Cardiac septum (tissue), 1 donor: ENCODE measurements around the gene ATN1. TPM values are rescaled to one million over a fixed set of nuclear protein-coding genes. Genes with fewer than 3 reads are reported as not detected.
"Not testable (repeated sequence)": the region's sequence is repeated elsewhere in the genome, so short reads cannot be mapped to it uniquely, and the experiment has no call there.

Source experiments
- DNase-seq: peaks from one replicate; pipeline ENCODE4 v3.0.0-alpha.2; 2020; ENCODE audit warnings: low spot score
- intact Hi-C: fragments of 100-400 bp; cut with DNase I; formaldehyde crosslinking; loops from one replicate; pipeline ENCODE4 v1.14.0; 2022
- total RNA-seq: library from RNA; stranded (reverse); fragmentation: NEBNext Ultra II Directional; extraction: Animal tissue kit (Norgen Biotek cat#: 25700); gene quantifications from one replicate; pipeline ENCODE4 v1.2.1, GENCODE V29; 2021
- donor health status: DM: no; HTN: no; CAD: no.

ATN1 gene
- total RNA-seq, 1 donor from 2014 or later, result 76.9 TPM

DNA sequence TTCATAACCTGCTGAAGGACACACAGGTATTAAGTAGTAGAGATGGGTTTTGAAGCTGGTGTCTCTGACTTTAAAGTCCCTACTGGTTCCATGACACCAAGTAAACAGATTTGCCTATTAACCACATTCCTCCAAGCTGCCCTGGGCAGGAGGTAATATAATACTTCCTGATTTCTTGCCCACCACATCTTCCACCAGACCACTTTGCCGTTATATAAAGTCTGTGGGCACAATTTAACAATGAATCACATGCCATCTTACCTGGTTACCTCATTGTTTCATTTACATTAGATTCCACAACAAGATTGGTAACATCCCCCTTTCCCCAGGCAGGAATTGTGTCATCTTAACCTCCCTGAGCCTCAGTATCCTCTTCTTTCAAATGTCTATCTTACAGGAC, 24.0 kb upstream of the ATN1 start:
- intact Hi-C loops, result loop anchor here (2.0 kb wide), 1 partner anchor 31 kb away; the partner anchor contains the start of gene SPSB2
- DNase-seq, result no peak

DNA sequence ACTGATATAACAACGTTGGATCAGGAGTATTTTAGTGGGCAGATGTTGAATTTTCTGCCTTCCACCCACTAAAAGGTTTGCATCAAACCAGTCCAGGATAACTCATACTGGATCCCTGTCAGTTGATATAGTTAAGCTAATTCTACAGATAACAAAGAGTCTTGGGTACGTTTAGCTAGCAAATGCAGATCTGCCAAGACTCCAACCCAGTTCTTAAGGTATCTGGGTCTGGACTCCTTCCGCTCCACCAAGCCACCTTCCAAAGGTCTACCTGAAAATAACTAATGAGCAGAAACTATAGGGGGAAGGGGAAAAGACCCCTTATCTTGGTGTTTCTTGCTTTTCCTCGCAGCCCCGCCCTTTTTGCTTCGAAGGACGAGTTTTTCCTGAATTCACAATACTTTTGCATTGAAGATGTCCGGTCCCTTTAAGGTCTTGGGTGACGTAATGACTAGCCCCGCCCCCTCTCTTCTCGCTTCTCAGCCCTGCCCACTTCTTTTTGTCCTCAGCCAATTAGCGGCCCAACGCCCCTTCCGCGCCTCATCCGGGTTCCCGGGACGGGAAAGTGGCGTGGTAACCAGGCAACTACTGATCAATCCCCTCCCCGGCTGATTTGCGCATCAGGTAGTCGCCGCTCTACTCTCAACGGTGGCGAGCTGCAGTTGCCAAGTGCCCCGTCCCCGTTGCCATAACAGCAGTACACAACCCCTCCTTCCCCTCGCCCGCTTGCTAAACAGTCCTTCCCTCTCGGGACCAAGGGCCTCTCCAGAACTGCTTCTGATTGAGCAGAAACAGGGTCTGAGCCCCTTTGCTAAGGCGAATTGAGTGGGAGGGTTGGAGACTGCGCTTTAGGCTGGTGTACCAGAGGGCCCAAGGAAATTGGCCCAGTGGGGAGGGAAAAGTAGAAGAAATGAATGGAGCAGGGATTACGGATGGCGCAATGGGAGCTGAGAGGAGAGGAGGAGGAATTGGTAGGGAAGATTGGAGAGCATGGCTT, 23.2 kb upstream of the ATN1 start, which contains the start of gene LRRC23:
Gene LRRC23 (plus strand): TSS at position 543 of the 997 bp plus-strand sequence. CDS start 812 bp downstream, outside the sequence.
- intact Hi-C loops, result loop anchor here (2.0 kb wide), 1 partner anchor 32 kb away; the partner anchor contains the start of gene SPSB2
- DNase-seq, result peak; percentile 98

DNA sequence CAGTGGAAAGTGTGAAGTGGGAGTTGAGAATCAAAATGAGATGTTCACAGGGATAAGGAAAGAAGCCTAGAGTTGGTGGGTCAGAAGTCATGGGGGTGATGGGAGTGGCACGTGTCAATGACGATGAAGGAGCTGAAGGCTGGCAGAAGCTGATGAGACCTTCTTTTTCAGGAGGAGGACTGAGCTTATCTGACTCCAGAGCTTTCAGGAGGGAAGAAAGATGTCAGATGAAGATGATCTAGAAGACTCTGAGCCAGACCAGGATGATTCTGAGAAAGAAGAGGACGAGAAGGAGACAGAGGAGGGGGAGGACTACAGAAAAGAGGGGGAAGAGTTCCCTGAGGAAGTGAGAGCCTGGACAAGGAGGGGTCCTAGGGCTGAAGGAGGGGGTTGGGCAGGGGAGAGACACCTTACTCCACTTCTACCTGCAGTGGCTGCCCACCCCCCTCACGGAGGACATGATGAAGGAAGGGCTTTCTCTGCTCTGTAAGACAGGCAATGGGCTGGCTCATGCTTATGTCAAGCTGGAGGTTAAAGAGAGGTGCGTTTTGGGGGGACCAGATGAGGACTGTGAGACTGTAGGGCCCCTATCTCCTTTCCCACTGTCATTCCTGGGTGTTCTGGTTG, 22.2 kb upstream of the ATN1 start:
- intact Hi-C loops, result loop anchor here (2.0 kb wide), 1 partner anchor 33 kb away; the partner anchor contains the start of gene SPSB2
- DNase-seq, result no peak

DNA sequence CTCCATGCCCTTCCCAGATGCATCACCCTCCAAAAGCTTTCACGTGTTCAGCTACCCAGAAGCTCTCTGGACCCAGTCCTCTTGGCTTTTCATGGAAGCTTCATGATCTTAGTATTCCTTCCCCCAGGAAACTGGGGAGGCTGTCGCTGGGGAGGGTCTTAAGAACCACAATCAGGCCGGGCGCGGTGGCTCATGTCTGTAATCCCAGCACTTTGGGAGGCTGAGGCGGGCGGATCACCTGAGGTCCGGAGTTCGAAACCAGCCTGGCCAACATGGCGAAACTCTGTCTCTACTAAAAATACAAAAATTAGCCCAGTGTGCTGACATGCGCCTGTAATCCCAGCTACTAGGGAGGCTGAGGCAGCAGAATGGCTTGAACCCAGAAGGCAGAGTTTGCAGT, 19.6 kb upstream of the ATN1 start:
- intact Hi-C loops, DNase-seq: not testable (repeated sequence)

DNA sequence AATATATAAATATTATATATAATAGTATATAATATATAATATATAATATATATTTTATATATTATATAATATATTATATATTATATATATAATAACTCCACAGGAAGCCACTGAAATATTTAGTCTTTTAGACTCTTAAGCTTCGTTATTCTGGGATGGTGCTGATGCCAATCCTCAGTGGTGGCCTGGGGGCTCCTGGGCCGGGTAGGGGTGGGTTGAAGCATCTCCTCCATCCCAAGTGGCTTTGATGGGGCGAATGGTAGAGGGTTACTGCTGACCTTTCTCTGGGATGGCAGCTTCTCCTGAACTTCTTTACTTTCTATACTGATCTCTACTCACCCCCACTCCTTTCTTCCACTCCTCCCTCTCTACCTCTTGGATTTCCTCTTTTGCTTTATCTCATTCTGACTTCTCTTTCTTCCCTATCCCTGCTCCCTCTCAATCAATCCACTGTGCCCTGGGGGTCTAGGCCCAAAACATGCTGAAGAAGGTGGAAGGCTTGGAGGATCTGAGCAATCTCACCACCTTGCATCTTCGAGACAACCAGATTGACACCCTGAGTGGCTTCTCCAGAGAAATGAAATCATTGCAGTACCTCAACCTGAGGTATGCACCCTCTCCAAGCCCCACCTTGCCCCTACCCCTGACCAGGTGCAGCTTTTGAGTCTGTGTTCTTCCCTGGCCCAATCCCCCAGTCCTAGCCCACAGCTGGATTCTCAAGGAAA, 18.2 kb upstream of the ATN1 start:
- intact Hi-C loops, result no loop called here
- DNase-seq, result no peak

DNA sequence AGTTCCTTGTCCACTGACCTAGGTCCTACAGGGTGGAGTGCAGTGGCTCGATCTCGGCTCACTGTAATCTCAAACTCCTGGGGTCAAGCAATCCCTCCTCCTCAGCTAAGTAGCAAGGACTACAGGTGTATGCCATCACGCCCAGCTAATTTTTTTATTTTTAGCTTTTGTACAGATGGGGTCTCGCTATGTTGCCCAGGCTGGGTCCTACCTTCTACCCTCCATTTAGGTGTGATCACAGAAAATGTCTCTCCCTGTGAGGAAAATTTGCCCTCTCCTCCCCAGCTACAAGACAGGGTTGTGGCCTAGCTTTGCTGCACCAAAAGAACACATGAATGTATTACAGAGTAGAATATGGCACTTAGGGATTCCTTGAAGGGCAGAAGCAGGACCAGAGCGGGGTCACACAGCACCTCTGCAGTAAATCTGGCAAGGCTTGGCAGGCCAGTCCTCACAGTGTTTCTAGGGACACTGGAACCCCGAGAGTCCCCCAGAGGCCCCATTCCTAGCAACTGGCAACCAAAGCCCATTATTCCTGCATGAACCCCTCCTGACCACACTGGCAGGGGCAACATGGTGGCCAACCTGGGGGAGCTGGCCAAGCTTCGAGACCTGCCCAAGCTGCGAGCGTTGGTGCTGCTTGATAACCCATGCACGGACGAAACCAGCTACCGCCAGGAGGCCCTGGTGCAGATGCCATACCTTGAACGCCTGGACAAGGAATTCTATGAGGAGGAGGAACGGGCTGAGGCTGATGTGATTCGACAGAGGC, 15.4 kb upstream of the ATN1 start:
- DNase-seq, result no peak
- intact Hi-C loops, result no loop called here

DNA sequence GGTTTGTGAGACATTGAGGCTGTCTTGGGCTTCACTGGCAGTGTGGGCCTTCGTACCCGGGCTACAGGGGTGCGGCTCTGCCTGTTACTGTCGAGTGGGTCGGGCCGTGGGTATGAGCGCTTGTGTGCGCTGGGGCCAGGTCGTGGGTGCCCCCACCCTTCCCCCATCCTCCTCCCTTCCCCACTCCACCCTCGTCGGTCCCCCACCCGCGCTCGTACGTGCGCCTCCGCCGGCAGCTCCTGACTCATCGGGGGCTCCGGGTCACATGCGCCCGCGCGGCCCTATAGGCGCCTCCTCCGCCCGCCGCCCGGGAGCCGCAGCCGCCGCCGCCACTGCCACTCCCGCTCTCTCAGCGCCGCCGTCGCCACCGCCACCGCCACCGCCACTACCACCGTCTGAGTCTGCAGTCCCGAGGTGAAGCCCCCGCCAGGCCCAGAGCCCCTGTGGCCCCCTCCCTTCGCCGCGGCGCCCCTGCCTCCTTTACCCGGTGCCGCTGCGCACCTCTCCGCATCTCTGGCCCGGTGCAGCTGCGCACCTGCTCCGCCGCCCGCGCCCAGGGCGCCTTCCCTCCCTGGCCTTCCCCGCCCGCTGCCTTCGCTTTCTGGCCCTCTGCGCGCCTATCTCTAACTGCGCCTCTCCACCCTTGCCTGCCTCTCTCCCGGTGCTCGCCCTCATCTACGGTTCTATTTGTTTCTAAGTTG, 13.4 kb upstream of the ATN1 start, which contains the start of gene ENO2:
Gene ENO2 (plus strand): TSS at position 335 of the 701 bp plus-strand sequence. CDS start 1,253 bp downstream, outside the sequence.
- intact Hi-C loops, result no loop called here
- DNase-seq, result peak; percentile 86

DNA sequence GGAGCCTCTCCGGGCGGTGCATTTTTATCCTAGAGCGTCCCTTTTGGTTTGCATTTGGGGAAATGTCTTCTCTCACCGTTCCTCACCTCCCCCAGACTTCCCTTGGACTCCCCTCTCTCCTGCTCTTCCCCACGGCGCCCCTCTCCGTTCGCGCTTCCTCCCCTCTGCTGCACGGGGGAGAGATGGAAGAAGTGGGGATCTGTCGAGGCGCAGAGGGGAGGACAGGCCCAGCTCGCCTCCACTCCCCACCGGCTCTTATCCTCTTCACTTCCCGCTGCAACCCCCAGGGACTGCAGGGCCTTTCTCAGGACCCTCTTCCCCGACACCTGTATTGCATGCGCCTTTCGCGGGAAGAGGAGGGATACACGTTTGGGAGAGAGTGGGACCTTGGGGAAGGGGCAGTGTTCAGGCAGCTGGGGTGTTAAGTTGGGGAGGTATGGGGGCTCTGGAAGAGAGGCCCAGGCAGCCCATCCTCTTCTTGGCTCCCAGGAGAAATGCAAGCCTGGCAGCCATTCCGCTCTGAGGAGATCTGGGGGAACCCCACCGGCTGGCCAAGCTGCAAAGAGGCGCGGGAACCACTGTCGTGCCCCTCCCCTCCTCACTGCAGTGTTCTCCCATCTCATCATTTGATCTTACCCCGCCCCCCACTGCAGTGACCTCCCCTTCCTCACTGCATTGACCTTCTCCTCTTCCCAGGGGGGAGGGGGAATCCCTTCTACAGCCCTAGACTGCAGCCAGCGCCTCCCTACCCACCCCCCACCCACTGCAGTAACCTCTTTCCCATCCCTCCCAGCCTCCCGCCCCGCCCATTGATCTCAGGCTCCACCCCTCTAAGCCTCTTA, 12.6 kb upstream of the ATN1 start:
- DNase-seq, result no peak
- intact Hi-C loops, result no loop called here

DNA sequence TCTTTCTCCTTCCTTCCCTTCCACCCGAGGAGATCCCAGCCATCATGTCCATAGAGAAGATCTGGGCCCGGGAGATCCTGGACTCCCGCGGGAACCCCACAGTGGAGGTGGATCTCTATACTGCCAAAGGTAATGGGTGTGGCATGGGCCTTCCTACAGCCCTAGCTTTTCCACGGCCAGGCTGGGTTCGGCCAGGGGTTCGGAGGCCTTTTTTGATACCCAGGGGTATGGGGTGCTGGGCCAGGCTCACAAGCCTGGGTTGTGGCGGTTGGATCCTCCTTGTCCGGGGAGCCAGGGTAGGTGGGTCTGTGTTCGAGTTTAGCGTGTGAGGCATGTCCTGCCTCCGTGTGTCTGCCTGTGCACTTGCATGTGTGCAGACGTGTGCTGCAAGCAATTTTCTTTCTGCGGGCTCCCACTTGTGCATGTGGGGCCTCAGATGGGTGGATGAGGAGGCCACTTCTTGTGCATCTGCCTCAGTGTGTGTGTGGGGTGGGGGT, 11.9 kb upstream of the ATN1 start:
- DNase-seq, result no peak
- intact Hi-C loops, result no loop called here

DNA sequence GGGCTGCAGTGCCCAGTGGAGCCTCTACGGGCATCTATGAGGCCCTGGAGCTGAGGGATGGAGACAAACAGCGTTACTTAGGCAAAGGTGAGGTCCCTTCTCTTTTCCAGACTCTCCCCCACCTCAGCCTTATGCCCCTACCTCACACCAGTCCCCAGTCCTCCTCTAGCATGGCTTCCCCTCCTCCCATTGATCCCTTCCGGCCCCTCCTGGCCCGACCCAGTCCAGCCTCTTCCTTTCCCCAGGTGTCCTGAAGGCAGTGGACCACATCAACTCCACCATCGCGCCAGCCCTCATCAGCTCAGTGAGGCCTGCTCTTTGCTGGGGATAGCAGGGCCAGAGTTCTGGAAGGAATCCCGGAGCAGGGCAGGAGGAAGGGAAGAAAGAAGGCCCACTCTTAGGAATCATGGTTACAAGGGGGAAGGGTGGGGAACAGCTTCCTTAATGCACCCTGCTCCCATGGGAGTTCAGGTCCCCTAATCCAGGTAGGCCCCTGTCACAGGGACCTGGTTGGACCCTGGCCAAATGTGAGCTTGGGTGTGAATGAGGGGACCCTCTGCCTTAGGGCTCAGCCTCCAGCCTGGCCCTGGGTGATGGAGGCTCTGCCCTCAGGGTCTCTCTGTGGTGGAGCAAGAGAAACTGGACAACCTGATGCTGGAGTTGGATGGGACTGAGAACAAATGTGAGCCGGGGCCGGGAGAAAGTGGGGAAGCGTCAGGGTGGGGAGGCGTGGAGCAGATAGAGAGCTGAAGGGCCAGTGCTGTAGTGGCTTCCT, 11.1 kb upstream of the ATN1 start:
- DNase-seq, result no peak
- intact Hi-C loops, result no loop called here

DNA sequence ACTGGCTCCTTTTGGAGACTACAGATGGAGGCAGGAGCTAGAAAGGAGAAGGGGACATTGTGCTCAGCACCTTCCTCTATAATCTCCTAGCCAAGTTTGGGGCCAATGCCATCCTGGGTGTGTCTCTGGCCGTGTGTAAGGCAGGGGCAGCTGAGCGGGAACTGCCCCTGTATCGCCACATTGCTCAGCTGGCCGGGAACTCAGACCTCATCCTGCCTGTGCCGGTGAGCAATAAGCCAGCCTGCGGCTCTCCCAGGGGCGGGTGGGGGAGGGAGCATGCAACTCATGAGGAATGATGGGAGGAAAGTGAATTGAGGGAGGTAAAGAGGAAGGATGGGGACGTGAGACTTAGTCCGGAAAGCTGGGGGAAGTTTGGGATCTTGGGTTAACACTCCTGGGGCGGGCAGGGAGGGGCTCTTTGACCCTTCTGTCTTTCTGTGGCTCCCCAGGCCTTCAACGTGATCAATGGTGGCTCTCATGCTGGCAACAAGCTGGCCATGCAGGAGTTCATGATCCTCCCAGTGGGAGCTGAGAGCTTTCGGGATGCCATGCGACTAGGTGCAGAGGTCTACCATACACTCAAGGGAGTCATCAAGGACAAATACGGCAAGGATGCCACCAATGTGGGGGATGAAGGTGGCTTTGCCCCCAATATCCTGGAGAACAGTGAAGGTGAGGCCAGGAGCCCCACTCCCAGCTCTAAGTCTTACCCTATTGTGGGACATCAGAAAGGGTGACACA, 10.1 kb upstream of the ATN1 start:
- no peak for DNase-seq
- intact Hi-C loops, result no loop called here

DNA sequence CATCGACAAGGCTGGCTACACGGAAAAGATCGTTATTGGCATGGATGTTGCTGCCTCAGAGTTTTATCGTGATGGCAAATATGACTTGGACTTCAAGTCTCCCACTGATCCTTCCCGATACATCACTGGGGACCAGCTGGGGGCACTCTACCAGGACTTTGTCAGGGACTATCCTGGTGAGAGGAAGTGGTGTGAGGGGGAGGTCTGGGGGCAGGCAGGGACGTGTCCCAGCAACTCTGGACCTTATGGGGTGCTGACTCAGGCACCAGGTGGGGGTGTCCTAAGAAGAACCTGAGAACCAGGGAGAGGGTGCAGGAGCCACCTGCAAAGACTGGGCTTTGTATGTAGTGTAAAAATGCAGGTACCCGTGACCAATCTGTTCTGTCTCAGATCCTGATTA, 8.2 kb upstream of the ATN1 start:
- no peak for DNase-seq
- intact Hi-C loops, result no loop called here

DNA sequence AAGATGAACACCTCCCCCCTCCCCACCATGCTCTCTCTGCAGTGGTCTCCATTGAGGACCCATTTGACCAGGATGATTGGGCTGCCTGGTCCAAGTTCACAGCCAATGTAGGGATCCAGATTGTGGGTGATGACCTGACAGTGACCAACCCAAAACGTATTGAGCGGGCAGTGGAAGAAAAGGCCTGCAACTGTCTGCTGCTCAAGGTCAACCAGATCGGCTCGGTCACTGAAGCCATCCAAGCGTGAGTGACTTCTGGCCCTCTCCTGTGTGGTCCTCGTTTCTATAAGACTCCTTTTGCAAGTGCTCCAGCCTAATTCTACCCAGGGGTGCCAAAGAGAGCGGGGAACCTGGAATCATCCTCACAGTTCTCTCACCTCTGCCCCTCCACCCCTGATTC, 6.2 kb upstream of the ATN1 start:
- no peak for DNase-seq
- intact Hi-C loops, result no loop called here

DNA sequence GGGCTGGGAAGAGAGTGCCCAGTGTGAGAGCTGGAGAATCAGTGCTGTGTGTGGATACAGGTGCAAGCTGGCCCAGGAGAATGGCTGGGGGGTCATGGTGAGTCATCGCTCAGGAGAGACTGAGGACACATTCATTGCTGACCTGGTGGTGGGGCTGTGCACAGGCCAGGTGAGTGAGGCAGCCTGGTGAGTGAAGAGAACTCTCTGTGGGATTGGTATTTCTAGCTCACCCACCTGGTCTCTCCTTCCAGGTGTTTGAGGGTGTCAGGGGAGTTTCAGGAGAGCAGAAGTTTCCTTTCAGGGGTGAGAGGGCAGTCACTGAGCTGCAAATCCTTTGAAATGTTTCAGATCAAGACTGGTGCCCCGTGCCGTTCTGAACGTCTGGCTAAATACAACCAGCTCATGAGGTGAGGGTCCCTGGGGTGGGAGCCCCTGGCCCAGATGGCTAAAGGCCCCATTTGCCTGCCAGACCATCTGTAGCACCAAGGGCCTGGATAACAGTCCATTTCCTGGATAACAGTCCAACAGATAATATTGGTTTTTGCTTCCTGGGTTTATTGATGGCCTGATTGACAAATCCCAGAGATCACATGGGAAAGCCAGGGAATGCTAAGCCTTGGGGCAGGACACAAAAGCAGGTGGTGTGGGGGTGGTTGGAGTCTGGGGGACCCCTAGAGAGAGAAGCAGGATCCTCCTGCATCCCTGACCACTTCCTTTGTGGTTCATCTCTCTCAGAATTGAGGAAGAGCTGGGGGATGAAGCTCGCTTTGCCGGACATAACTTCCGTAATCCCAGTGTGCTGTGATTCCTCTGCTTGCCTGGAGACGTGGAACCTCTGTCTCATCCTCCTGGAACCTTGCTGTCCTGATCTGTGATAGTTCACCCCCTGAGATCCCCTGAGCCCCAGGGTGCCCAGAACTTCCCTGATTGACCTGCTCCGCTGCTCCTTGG, 5.5 kb upstream of the ATN1 start:
- no peak for DNase-seq
- intact Hi-C loops, result no loop called here
